ENCODE data around the gene ALDH1A1.
A peak's percentile ranks its signal among the peaks of the same experiment; 100 is the strongest.

ALDH1A1 gene

GRCh38 chr9:72979405-72980100 lies 26.7 kb upstream of the ALDH1A1 start:
- peak; percentile 40 for DNase-seq (ENCODE audit: low read depth)

- DNase-seq (ENCODE audit: low read depth): peak; percentile 71
Observed at GRCh38 chr9:72978744-72979143, 25.9 kb upstream of the ALDH1A1 start.

GRCh38 chr9:72977670-72978069 lies 24.8 kb upstream of the ALDH1A1 start:
- peak; percentile 44 for DNase-seq (ENCODE audit: low read depth)

- DNase-seq (ENCODE audit: low read depth): no peak
Observed at GRCh38 chr9:72974501-72974900, 21.6 kb upstream of the ALDH1A1 start.

- peak; percentile 10 for DNase-seq (ENCODE audit: low read depth)
Observed at GRCh38 chr9:72972636-72973035, 19.8 kb upstream of the ALDH1A1 start.

GRCh38 chr9:72971411-72971810 lies 18.6 kb upstream of the ALDH1A1 start:
- DNase-seq (ENCODE audit: low read depth): no peak

- peak; percentile 12 for DNase-seq (ENCODE audit: low read depth)
Observed at GRCh38 chr9:72960446-72960845, 7.6 kb upstream of the ALDH1A1 start.

GRCh38 chr9:72958485-72959281 lies 5.8 kb upstream of the ALDH1A1 start:
- DNase-seq (ENCODE audit: low read depth): no peak

GRCh38 chr9:72955571-72955970 lies 2.7 kb upstream of the ALDH1A1 start:
- DNase-seq (ENCODE audit: low read depth): no peak

GRCh38 chr9:72955126-72955455 lies 2.2 kb upstream of the ALDH1A1 start:
- DNase-seq (ENCODE audit: low read depth): no peak

- DNase-seq (ENCODE audit: low read depth): peak; percentile 4
Observed at GRCh38 chr9:72954431-72955125, 1.7 kb upstream of the ALDH1A1 start.

- no peak for DNase-seq (ENCODE audit: low read depth)
Observed at GRCh38 chr9:72952381-72952690, 517 bp downstream of the ALDH1A1 start.

- DNase-seq (ENCODE audit: low read depth): no peak
Observed at GRCh38 chr9:72951520-72952380, 1.1 kb downstream of the ALDH1A1 start.

GRCh38 chr9:72950875-72951442 lies 1.9 kb downstream of the ALDH1A1 start:
- no peak for DNase-seq (ENCODE audit: low read depth)

- no peak for DNase-seq (ENCODE audit: low read depth)
Observed at GRCh38 chr9:72949918-72950325, 2.9 kb downstream of the ALDH1A1 start.

GRCh38 chr9:72949244-72949582 lies 3.6 kb downstream of the ALDH1A1 start:
- no peak for DNase-seq (ENCODE audit: low read depth)

- DNase-seq (ENCODE audit: low read depth): no peak
Observed at GRCh38 chr9:72948575-72949243, 4.1 kb downstream of the ALDH1A1 start.

GRCh38 chr9:72947984-72948465 lies 4.8 kb downstream of the ALDH1A1 start:
- DNase-seq (ENCODE audit: low read depth): no peak

GRCh38 chr9:72946821-72947220 lies 6.0 kb downstream of the ALDH1A1 start:
- no peak for DNase-seq (ENCODE audit: low read depth)

- DNase-seq (ENCODE audit: low read depth): no peak
Observed at GRCh38 chr9:72946318-72946717, 6.5 kb downstream of the ALDH1A1 start.

GRCh38 chr9:72945391-72945790 lies 7.5 kb downstream of the ALDH1A1 start:
- DNase-seq (ENCODE audit: low read depth): no peak

All from amniotic epithelial cell (primary cell).